ENCODE measurements around the gene PTDSS2. TPM values are rescaled to one million over a fixed set of nuclear protein-coding genes. Genes with fewer than 3 reads are reported as not detected.

PTDSS2 gene
- total RNA-seq, 1 donor from 2014 or later = 55.3 TPM

DNA sequence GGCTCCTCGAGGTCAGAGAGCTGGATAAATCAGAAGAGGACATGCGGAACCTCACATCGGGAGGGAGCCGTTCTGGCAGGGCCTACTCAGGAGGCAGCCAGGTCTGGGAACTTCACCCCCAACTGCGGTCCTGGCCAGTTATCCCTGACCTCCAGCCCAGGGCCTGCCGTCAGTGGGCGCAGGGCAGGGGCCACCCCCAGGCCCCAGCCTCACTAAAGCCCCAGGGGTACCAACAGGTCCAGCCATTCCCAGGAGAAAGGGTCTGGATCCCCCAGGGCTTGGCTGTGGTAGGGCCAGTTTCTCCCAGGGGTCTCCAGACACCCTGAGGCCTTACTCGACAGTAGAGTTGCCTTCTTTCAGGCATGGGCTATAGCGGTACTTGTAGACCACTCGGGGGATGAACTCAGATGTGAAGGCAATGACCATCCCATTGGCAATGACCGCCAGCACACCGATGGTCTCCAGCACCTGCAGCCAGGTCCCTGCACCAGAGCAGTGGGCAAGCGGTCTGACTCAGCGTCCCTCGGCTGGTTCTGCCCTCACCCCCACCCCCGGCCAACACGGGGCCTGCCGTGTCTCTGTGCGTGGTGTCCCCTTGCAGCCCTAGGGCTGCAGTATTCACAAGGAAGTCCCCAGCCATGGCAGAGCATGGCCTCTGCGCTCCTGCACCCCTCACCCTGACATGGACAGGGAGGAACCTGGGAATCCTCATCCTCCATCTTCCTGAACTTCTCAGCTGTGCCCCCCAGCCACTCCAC lies 30.7 kb upstream of the PTDSS2 start:
- Mint-ChIP-seq H3K9me3 (ENCODE audit: unreplicated experiment) (no peaks in the 10 kb centered on the region), H3K27ac (ENCODE audit: unreplicated experiment) (no peak overlapping the region), H3K4me1 (ENCODE audit: unreplicated experiment) (peaks cover 21% of the 10 kb centered on the region), H3K36me3 (ENCODE audit: unreplicated experiment) (no peaks in the 10 kb centered on the region), H3K4me3 (ENCODE audit: unreplicated experiment) (no peak overlapping the region), H3K27me3 (ENCODE audit: unreplicated experiment) (peaks cover 2% of the 10 kb centered on the region)
- DNase-seq (ENCODE audit: extremely low spot score, unreplicated experiment) = no peak
- no peak for TF ChIP-seq CTCF (IDR thresholded peaks at IDR 0.05)

DNA sequence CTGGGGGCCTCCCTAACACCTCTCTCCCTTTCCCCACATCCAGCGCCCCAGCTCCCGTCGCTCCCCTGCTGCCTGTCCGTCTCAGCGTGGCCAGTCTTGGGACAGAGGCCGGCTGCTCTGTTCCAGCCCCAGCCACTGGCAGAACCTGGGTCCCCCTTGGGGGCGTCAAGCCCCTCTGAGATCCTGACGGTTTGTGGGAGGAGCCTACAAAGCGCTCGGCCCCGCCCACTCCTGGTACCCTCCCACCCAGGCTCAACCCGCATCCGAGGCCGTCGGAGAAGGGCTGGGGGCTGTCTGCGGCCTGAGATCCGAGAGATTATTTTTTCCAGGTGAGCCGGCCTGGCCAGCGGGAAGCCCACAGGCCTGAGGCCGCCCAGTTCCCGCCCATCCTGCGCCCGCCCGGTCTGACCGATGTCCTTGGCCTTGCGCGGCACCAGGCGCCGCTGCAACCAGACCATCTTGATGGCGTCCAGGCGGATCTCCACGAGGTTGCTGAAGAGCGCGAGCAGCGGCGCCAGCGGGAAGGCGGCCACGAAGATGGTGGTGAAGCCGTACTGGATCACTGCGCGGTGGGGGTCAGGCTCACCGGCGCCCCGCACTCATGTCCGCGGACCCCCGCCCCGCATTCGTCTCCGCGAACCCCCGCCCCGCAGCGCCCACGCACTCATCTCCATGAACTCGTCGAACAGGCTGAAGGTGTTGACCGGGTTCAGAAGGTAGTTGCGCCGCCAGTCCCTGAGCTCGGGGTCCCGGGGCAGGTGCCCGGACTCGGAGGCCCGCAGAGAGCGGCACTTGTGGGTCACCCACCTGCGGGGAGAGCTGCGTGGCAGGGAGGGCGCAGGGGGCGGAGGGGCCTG lies 29.8 kb upstream of the PTDSS2 start:
- Mint-ChIP-seq H3K9me3 (ENCODE audit: unreplicated experiment) (no peaks in the 10 kb centered on the region), H3K4me1 (ENCODE audit: unreplicated experiment) (peaks cover 13% of the 10 kb centered on the region), H3K27ac (ENCODE audit: unreplicated experiment) (no peak overlapping the region), H3K27me3 (ENCODE audit: unreplicated experiment) (peaks cover 7% of the 10 kb centered on the region), H3K4me3 (ENCODE audit: unreplicated experiment) (no peak overlapping the region), H3K36me3 (ENCODE audit: unreplicated experiment) (no peaks in the 10 kb centered on the region)
- no peak for TF ChIP-seq CTCF (IDR thresholded peaks at IDR 0.05)
- no peak for DNase-seq (ENCODE audit: extremely low spot score, unreplicated experiment)

GRCh38 chr11:420911-421321 lies 29.2 kb upstream of the PTDSS2 start:
- DNase-seq (ENCODE audit: extremely low spot score, unreplicated experiment) = no peak
- H3K4me1 Mint-ChIP-seq (ENCODE audit: unreplicated experiment) = peaks cover 7% of the 10 kb centered on the region
- no peak overlapping the region for H3K27ac Mint-ChIP-seq (ENCODE audit: unreplicated experiment)
- H3K4me3 Mint-ChIP-seq (ENCODE audit: unreplicated experiment) = no peak overlapping the region
- H3K27me3 Mint-ChIP-seq (ENCODE audit: unreplicated experiment) = peaks cover 9% of the 10 kb centered on the region
- no peaks in the 10 kb centered on the region for H3K36me3 Mint-ChIP-seq (ENCODE audit: unreplicated experiment)
- H3K9me3 Mint-ChIP-seq (ENCODE audit: unreplicated experiment) = no peaks in the 10 kb centered on the region
- no peak for TF ChIP-seq CTCF (IDR thresholded peaks at IDR 0.05)

DNA sequence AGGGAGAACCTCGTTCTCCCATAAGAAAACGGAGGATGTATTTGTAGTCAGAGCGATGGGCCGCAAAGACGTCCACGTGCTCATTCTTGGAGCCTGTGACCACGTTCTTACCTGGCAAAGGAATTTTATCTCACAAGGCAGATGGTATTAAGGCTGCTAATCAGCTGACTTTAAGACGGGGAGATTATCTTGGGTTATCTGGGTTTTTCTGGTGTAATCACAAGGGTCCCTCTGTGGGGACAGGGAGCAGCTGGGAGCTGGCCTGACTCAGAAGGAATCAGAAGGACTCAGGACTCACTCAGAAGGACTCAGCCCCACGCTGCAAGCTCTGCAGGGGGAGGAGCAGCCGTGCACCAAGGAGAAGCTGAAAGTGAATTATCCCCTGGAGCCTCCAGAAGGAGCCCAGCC lies 27.8 kb upstream of the PTDSS2 start:
- Mint-ChIP-seq H3K27me3 (ENCODE audit: unreplicated experiment) (peaks cover 9% of the 10 kb centered on the region), H3K27ac (ENCODE audit: unreplicated experiment) (no peak overlapping the region)

More for the DNA sequence above, 27.8 kb upstream of the PTDSS2 start:
- Mint-ChIP-seq H3K4me1 (ENCODE audit: unreplicated experiment) (peaks cover 2% of the 10 kb centered on the region), H3K36me3 (ENCODE audit: unreplicated experiment) (no peaks in the 10 kb centered on the region), H3K4me3 (ENCODE audit: unreplicated experiment) (no peak overlapping the region), H3K9me3 (ENCODE audit: unreplicated experiment) (no peaks in the 10 kb centered on the region)
- no peak for DNase-seq (ENCODE audit: extremely low spot score, unreplicated experiment)
- no peak for TF ChIP-seq CTCF (IDR thresholded peaks at IDR 0.05)

Data from osteocyte (in vitro differentiated cells).